Measurements from ENCODE around the gene LLCFC1. TPM values are rescaled to one million over a fixed set of nuclear protein-coding genes. Genes with fewer than 3 reads are reported as not detected.

The LLCFC1 gene
- total RNA-seq, 1 experiment from 2014 or later, result not detected

- Histone ChIP-seq H3K27ac (ENCODE audit: low read length) (no peak overlapping the region), H3K9me3 (ENCODE audit: control insufficient read depth, insufficient read depth, low read depth, low read length) (no peaks in the 10 kb centered on the region), H3K36me3 (ENCODE audit: control insufficient read depth, insufficient read depth, low read length) (no peaks in the 10 kb centered on the region), H3K27me3 (ENCODE audit: control insufficient read depth, insufficient read depth, low read length) (no peaks in the 10 kb centered on the region), H3K4me3 (ENCODE audit: low read depth in 2 of 2, low read length in 2 of 2) (no peak overlapping the region), H3K4me1 (ENCODE audit: control insufficient read depth, insufficient read depth, low read length) (no peaks in the 10 kb centered on the region)
- ChIA-PET CTCF (no interaction called here), POLR2A (no interaction called here)
- TF ChIP-seq SIN3A (IDR thresholded peaks at IDR 0.05; ENCODE audit: borderline replicate concordance, insufficient read depth, low read depth, low read length) (no peak), TCF7L2 (IDR thresholded peaks at IDR 0.05; ENCODE audit: low read depth, low read length) (no peak), REST (IDR thresholded peaks at IDR 0.05; ENCODE audit: insufficient read depth in 1 of 2, low read depth in 2 of 2, low read length in 1 of 2) (no peak), CTCF (IDR thresholded peaks at IDR 0.05) (no peak), POLR2AphosphoS5 (IDR thresholded peaks at IDR 0.05; ENCODE audit: low read depth, low read length) (no peak)
- in situ Hi-C loops (cut with HindIII; ENCODE audit: low pct_unique_long_range_greater_than_20kb, low sequenced_read_pairs) (no loop called here), intact Hi-C loops (cut with micrococcal nuclease; ENCODE audit: unreplicated experiment) (no loop called here)
- no TSS peak for BruUV-seq (replicated peaks)
- DNase-seq (ENCODE audit: low read depth, low spot score) (no peak), ATAC-seq (no peak)
Observed at GRCh38 chr7:142917447-142917846, 21.8 kb upstream of the LLCFC1 start.

- Histone ChIP-seq H3K4me3 (ENCODE audit: low read depth in 2 of 2, low read length in 2 of 2) (no peak overlapping the region), H3K27me3 (ENCODE audit: control insufficient read depth, insufficient read depth, low read length) (no peaks in the 10 kb centered on the region; the same call in 1 of the 2 replicates), H3K36me3 (ENCODE audit: control insufficient read depth, insufficient read depth, low read length) (no peaks in the 10 kb centered on the region), H3K9me3 (ENCODE audit: control insufficient read depth, insufficient read depth, low read depth, low read length) (no peaks in the 10 kb centered on the region), H3K4me1 (ENCODE audit: control insufficient read depth, insufficient read depth, low read length) (no peaks in the 10 kb centered on the region), H3K27ac (ENCODE audit: low read length) (no peak overlapping the region)
- TF ChIP-seq CTCF (IDR thresholded peaks at IDR 0.05) (no peak), REST (IDR thresholded peaks at IDR 0.05; ENCODE audit: insufficient read depth in 1 of 2, low read depth in 2 of 2, low read length in 1 of 2) (no peak), POLR2AphosphoS5 (IDR thresholded peaks at IDR 0.05; ENCODE audit: low read depth, low read length) (no peak), TCF7L2 (IDR thresholded peaks at IDR 0.05; ENCODE audit: low read depth, low read length) (no peak), SIN3A (IDR thresholded peaks at IDR 0.05; ENCODE audit: borderline replicate concordance, insufficient read depth, low read depth, low read length) (no peak)
- ChIA-PET CTCF (no interaction called here), POLR2A (no interaction called here)
- DNase-seq (ENCODE audit: low read depth, low spot score) (no peak), ATAC-seq (no peak)
- in situ Hi-C loops (cut with HindIII; ENCODE audit: low pct_unique_long_range_greater_than_20kb, low sequenced_read_pairs), result no loop called here
- no TSS peak for BruUV-seq (replicated peaks)
- intact Hi-C loops (cut with micrococcal nuclease; ENCODE audit: unreplicated experiment), result no loop called here
Observed at GRCh38 chr7:142918901-142919300, 20.4 kb upstream of the LLCFC1 start.

Data from Panc1 (cell line).